Uterus (tissue), 2 donors: Measurements from ENCODE around the gene COBLL1.

ENCODE experiments used
- CTCF ChIP-seq, 4 experiments: fragments of 200-600 bp in 2 of 4; fragments of 450-650 bp in 2 of 4; sonication (generic) in 2 of 4; IDR thresholded peaks; one replicate each; pipeline ENCODE4 v1.5.1; 2016 to 2019; ENCODE audit warnings: antibody characterized with exemption in 4 of 4, mild to moderate bottlenecking in 2 of 4, moderate library complexity in 1 of 4
- POLR2A ChIP-seq, 2 donors: fragments of 450-650 bp; IDR thresholded peaks; one replicate each; pipeline ENCODE4 v1.6.1; 2016; ENCODE audit warnings: antibody characterized with exemption in 2 of 2, mild to moderate bottlenecking in 1 of 2, moderate library complexity in 1 of 2

DNA sequence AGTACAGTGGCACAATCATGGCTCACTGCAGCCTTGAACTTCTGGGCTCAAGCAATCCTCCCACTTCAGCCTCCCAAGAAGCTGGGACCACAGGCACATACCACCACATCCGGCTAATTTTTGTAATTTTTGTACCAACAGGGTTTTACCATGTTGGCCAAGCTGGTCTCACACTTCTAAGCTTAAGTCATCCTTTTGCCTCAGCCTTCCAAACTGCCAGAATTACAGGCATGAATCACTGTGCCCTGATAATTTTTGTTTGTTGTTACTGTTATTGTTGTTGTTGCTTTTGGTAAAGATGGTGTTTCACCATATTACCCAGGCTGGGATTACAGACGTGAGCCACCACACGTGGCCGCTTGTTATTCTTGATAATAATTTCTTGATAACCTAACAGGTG is 10.5 kb upstream of the COBLL1 start:
- no peak for TF ChIP-seq CTCF (IDR thresholded peaks at IDR 0.05)
- no peak for TF ChIP-seq POLR2A (IDR thresholded peaks at IDR 0.05)
